Endodermal cell (in vitro differentiated cells): Measurements from ENCODE around the gene IMMP2L. TPM values are rescaled to one million over a fixed set of nuclear protein-coding genes. Genes with fewer than 3 reads are reported as not detected.

Source experiments
- DNase-seq: peaks from one replicate; pipeline ENCODE4 v3.0.0-alpha.2; 2017
- H3K27ac ChIP-seq: 2 replicates; pipeline ENCODE4 v1.5.1; 2013; ENCODE audit warnings: mild to moderate bottlenecking, low read depth, low read length, moderate library complexity
- H3K27me3 ChIP-seq: 2 replicates; pipeline ENCODE4 v1.6.1; 2013; ENCODE audit warnings: mild to moderate bottlenecking, low read length, moderate library complexity; ENCODE audit not compliant: insufficient read depth, control insufficient read depth, poor library complexity, severe bottlenecking
- H3K36me3 ChIP-seq: 2 replicates; pipeline ENCODE4 v1.7.0; 2013; ENCODE audit warnings: mild to moderate bottlenecking, low read length, moderate library complexity; ENCODE audit not compliant: control insufficient read depth, insufficient read depth
- H3K4me1 ChIP-seq: one replicate; pipeline ENCODE4 v1.7.0; 2013; ENCODE audit warnings: low read length; ENCODE audit not compliant: control insufficient read depth, insufficient read depth
- H3K4me3 ChIP-seq: 2 replicates; pipeline ENCODE4 v1.5.1; 2013; ENCODE audit warnings: mild to moderate bottlenecking, low read length, moderate library complexity
- H3K9ac ChIP-seq: 2 replicates; pipeline ENCODE4 v1.6.1; 2013; ENCODE audit warnings: mild to moderate bottlenecking, low read length, moderate library complexity; ENCODE audit not compliant: poor library complexity, severe bottlenecking; ENCODE audit errors: extremely low read depth
- H3K9me3 ChIP-seq: 2 replicates; pipeline ENCODE4 v1.6.1; 2013; ENCODE audit warnings: mild to moderate bottlenecking, low read length, moderate library complexity; ENCODE audit not compliant: control insufficient read depth
- H3K27ac Mint-ChIP-seq: 2 replicates; pipeline ENCODE4 v1.8.0; 2020; ENCODE audit warnings: mixed read lengths
- H3K27me3 Mint-ChIP-seq: 2 replicates; pipeline ENCODE4 v1.8.0; 2021; ENCODE audit warnings: mild to moderate bottlenecking, mixed read lengths; ENCODE audit not compliant: insufficient read depth
- H3K36me3 Mint-ChIP-seq: 2 replicates; pipeline ENCODE4 v1.8.0; 2020; ENCODE audit warnings: low read depth, mixed read lengths
- H3K4me1 Mint-ChIP-seq: 2 replicates; pipeline ENCODE4 v1.8.0; 2020; ENCODE audit warnings: mixed read lengths
- H3K4me3 Mint-ChIP-seq: 2 replicates; pipeline ENCODE4 v1.8.0; 2020; ENCODE audit warnings: mild to moderate bottlenecking, moderate library complexity, mixed read lengths
- H3K9me3 Mint-ChIP-seq: 2 replicates; pipeline ENCODE4 v1.8.0; 2020; ENCODE audit warnings: mild to moderate bottlenecking, mixed read lengths
- CTCF ChIP-seq: fragments of 200-600 bp; sonication (generic); conservative IDR thresholded peaks from 2 replicates; pipeline ENCODE4 v1.5.0; 2021; ENCODE audit warnings: antibody characterized with exemption, mild to moderate bottlenecking
- WGBS, 2 experiments: methylation state at CpG; one replicate each; pipeline versions ENCODE4 v1.1.5 to v1.1.7; 2013; ENCODE audit warnings: missing lambda C conversion rate in 2 of 2, mixed read lengths in 1 of 2; ENCODE audit not compliant: insufficient coverage in 1 of 2, insufficient read length in 1 of 2; 5-methylcytosine and 5-hydroxymethylcytosine counted together
- total RNA-seq, 2 donors: library from RNA; stranded (reverse); fragmentation: NEBNext Ultra II Directional in 1 of 2; extraction: Animal tissue kit (Norgen Biotek cat#: 25700) in 1 of 2; gene quantifications; 2 replicates in 1 of 2; 3 replicates in 1 of 2; pipeline ENCODE4 v1.2.1, GENCODE V29; 2021

The IMMP2L gene
- total RNA-seq, 2 donors from 2014 or later = 17.7 to 19.4 TPM

DNA sequence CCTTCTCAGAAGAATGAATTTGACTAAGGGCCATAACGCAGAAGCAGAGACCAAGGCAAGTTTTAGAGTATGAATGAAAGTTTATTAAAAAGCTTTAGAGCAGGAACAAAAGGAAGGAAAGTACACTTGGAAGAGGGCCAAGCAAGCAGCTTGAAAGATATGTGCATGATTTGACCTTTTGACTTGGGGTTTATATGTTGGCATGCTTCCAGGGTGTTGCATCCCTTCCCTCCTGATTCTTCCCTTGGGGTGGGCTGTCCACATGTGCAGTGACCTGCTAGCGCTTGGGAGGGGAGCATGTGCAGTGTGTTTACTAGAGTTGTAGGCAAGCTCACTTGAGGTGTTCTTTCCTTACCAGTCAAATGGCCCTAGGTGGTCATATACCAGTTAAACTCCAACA is 509.3 kb downstream of the IMMP2L start:
- H3K27me3 Mint-ChIP-seq = no peaks in the 10 kb centered on the region
- H3K36me3 Mint-ChIP-seq = no peaks in the 10 kb centered on the region
- H3K4me3 Mint-ChIP-seq = no peak overlapping the region
- no peak for TF ChIP-seq CTCF
- Histone ChIP-seq H3K4me1 (peaks cover 9% of the 10 kb centered on the region), H3K9me3 (no peaks in the 10 kb centered on the region), H3K4me3 (no peak overlapping the region), H3K9ac (no peak overlapping the region), H3K36me3 (no peaks in the 10 kb centered on the region), H3K27me3 (no peaks in the 10 kb centered on the region), H3K27ac (no peak overlapping the region)
- peaks cover 27% of the 10 kb centered on the region for H3K4me1 Mint-ChIP-seq
- DNase-seq = no peak
- no peaks in the 10 kb centered on the region for H3K9me3 Mint-ChIP-seq
- WGBS, 2 experiments = 75 to 97% methylated on average over 1 to 2 of the region's 2 CpGs
- H3K27ac Mint-ChIP-seq = no peak overlapping the region

- H3K4me3 ChIP-seq = no peak overlapping the region
- H3K9me3 ChIP-seq = no peaks in the 10 kb centered on the region
- Mint-ChIP-seq H3K36me3 (no peaks in the 10 kb centered on the region), H3K4me3 (no peak overlapping the region), H3K27me3 (no peaks in the 10 kb centered on the region), H3K4me1 (peaks cover 27% of the 10 kb centered on the region), H3K9me3 (no peaks in the 10 kb centered on the region), H3K27ac (no peak overlapping the region)
- no peak overlapping the region for H3K27ac ChIP-seq
- 50 to 80% methylated on average over 1 of the region's 1 CpG for WGBS, 2 experiments
- no peak for DNase-seq
- peaks cover 9% of the 10 kb centered on the region for H3K4me1 ChIP-seq
- no peaks in the 10 kb centered on the region for H3K36me3 ChIP-seq
- H3K27me3 ChIP-seq = no peaks in the 10 kb centered on the region
- no peak overlapping the region for H3K9ac ChIP-seq
- no peak for TF ChIP-seq CTCF
Measured at GRCh38 chr7:111051832-111052231, 510.5 kb downstream of the IMMP2L start.

DNA sequence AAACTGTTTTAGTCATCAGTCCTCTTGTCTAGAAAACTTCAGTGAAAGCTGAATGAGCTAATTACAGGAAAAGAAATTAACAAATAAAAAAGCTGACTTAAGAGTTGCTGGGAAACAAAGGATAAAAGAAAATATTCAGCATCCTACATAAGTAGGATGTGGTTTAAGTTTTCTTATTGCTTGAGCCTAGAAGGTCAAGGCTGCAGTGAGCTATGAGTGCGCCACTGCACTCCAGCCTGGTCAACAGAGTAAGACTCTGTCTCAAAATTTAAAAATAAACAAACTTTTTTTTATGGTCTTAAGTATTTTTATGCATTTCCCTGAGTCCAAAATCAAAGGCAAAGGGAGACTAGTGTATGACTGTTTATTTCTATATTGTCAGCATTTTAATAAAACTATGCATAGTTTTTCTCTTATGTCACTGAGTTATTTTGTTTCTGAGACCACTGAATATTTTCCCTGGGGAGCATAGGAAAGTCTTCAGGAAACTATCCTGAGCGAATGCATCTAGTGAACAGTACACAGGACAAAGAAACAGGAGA is 511.3 kb downstream of the IMMP2L start:
- Mint-ChIP-seq H3K4me3 (no peak overlapping the region), H3K27ac (no peak overlapping the region), H3K4me1 (peaks cover 27% of the 10 kb centered on the region)

More for the DNA sequence above, 511.3 kb downstream of the IMMP2L start:
- H3K27ac ChIP-seq = no peak overlapping the region
- no peak overlapping the region for H3K4me3 ChIP-seq
- DNase-seq = no peak
- peaks cover 9% of the 10 kb centered on the region for H3K4me1 ChIP-seq
- Mint-ChIP-seq H3K36me3 (no peaks in the 10 kb centered on the region), H3K27me3 (no peaks in the 10 kb centered on the region), H3K9me3 (no peaks in the 10 kb centered on the region)
- 83% methylated on average over 2 of the region's 2 CpGs; no CpG with 5 or more reads in 1 of the 2 experiments for WGBS, 2 experiments
- no peak for TF ChIP-seq CTCF
- H3K9me3 ChIP-seq = no peaks in the 10 kb centered on the region
- no peaks in the 10 kb centered on the region for H3K27me3 ChIP-seq
- no peak overlapping the region for H3K9ac ChIP-seq
- H3K36me3 ChIP-seq = no peaks in the 10 kb centered on the region
